ENCODE measurements around the gene KIF9. TPM values are rescaled to one million over a fixed set of nuclear protein-coding genes. Genes with fewer than 3 reads are reported as not detected.

Gene KIF9
- total RNA-seq, 4 donors from 2014 or later, result 1.7 to 8.6 (median 6.6) TPM

DNA sequence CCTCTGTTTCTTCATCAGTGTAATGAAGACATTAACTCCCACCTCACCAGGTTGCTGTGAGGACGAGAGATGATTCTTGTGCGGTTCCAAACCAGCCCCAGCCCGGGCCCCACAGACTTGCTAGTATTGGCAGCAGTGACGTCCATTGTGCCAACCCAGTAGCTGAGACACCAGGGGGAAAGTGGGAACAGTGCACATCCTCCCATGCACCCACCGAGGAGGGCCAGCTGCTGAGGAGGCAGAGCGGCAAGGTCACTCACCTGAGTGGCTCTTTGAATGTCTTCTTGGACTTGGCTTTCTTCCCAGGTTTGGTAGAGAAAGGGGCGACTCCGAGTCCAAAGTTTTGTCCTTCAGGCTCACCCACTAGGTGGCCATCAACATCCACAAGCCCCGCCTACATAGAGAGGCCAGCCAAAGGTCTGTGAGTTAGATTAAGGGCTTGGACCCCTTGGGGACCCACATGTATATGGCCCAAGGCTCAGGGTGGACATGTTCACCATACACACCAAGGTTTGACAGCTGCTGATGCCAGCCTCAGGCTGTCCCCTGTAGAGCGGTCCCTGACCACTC, 38.0 kb downstream of the KIF9 start:
- H3K27me3 ChIP-seq, result no peaks in the 10 kb centered on the region
- H3K9me3 ChIP-seq, result no peaks in the 10 kb centered on the region
- no peak overlapping the region for H3K4me3 ChIP-seq
- TF ChIP-seq POLR2A (IDR thresholded peaks at IDR 0.05) (no peak), EP300 (IDR thresholded peaks at IDR 0.05) (no peak), POLR2AphosphoS5 (IDR thresholded peaks at IDR 0.05) (no peak)
- TF ChIP-seq, protein P1, sequence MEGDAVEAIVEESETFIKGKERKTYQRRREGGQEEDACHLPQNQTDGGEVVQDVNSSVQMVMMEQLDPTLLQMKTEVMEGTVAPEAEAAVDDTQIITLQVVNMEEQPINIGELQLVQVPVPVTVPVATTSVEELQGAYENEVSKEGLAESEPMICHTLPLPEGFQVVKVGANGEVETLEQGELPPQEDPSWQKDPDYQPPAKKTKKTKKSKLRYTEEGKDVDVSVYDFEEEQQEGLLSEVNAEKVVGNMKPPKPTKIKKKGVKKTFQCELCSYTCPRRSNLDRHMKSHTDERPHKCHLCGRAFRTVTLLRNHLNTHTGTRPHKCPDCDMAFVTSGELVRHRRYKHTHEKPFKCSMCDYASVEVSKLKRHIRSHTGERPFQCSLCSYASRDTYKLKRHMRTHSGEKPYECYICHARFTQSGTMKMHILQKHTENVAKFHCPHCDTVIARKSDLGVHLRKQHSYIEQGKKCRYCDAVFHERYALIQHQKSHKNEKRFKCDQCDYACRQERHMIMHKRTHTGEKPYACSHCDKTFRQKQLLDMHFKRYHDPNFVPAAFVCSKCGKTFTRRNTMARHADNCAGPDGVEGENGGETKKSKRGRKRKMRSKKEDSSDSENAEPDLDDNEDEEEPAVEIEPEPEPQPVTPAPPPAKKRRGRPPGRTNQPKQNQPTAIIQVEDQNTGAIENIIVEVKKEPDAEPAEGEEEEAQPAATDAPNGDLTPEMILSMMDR (IDR thresholded peaks at IDR 0.05), result no peak
- H3K27ac ChIP-seq, result no peak overlapping the region
- no peaks in the 10 kb centered on the region for H3K36me3 ChIP-seq
- no peak for ATAC-seq
- no peaks in the 10 kb centered on the region for H3K4me1 ChIP-seq
- 70 to 86% methylated on average over 1 to 2 of the region's 10 CpGs for WGBS, 2 donors (ENCODE audit: low coverage in 1 of 2)

DNA sequence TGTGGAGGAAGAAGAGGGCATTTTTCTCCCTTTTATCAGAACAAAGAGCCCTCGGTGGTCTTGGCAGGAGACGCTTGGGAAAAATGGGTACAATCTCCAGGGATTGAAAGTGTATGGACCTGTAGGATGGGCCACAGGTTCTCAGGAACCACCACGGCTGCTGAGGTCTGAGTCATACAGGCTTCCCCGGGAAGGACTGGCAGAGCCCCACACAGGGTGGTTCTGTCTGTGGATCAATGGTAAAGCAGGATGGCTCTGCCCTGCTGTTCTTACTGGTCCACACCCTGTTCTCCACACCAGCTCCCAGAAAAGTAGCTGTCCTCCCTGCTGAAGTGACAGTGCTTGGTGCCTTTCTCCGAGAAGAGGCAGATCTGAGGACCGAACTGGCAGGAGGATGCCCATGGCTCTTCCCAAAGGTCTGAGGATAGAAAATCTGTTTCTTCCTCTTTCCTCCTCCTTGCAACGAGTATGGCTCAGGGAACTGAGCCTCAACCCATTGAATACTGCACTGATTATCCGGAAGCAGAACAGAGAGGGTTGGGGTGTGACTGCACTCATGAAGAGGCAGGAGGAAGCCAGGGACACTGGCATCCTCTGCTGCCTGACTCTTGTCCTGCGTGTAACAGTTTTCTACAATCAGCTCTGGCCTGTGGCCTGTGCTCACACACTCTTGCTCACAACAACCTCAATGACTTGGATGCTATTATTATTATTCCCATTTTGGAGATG, 39.0 kb downstream of the KIF9 start:
- 82 to 86% methylated on average over 8 of the region's 9 CpGs for WGBS, 2 donors (ENCODE audit: low coverage in 1 of 2)
- Histone ChIP-seq H3K27ac (no peak overlapping the region), H3K4me3 (no peak overlapping the region), H3K9me3 (no peaks in the 10 kb centered on the region), H3K27me3 (no peaks in the 10 kb centered on the region), H3K36me3 (no peaks in the 10 kb centered on the region), H3K4me1 (no peaks in the 10 kb centered on the region)
- ATAC-seq, result no peak
- no peak for TF ChIP-seq POLR2A (IDR thresholded peaks at IDR 0.05)
- TF ChIP-seq POLR2AphosphoS5 (IDR thresholded peaks at IDR 0.05), result no peak

DNA sequence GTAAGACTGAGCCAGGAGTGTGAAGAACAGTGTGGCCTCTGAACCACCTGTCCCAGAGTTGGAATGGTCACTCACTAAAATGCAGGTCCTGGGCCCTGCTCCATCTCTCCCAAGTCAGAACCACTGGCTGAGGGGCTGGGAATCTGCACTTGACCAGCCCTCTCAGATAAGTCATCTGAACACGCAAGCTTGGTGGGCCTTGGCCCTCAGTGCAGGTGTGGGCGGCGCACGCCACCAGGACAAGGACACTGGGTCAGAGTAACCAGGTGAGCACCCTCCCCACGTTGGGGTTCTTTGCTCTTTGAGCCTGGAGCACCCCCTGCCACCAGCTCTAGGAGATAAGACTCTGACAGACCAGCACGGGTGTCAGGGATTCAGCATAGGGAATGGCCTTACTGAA, 42.7 kb downstream of the KIF9 start:
- no peak overlapping the region for H3K4me3 ChIP-seq
- 93% methylated on average over 2 of the region's 6 CpGs; no CpG with 5 or more reads in 1 of the 2 donors for WGBS, 2 donors (ENCODE audit: low coverage in 1 of 2)
- TF ChIP-seq, protein P1 (IDR thresholded peaks at IDR 0.05), result no peak
- no peak for TF ChIP-seq POLR2A (IDR thresholded peaks at IDR 0.05)
- no peak for TF ChIP-seq EP300 (IDR thresholded peaks at IDR 0.05)
- TF ChIP-seq POLR2AphosphoS5 (IDR thresholded peaks at IDR 0.05), result no peak
- H3K4me1 ChIP-seq, result no peaks in the 10 kb centered on the region
- no peaks in the 10 kb centered on the region for H3K36me3 ChIP-seq
- H3K27me3 ChIP-seq, result no peaks in the 10 kb centered on the region
- no peak overlapping the region for H3K27ac ChIP-seq
- H3K9me3 ChIP-seq, result no peaks in the 10 kb centered on the region
- no peak for ATAC-seq

DNA sequence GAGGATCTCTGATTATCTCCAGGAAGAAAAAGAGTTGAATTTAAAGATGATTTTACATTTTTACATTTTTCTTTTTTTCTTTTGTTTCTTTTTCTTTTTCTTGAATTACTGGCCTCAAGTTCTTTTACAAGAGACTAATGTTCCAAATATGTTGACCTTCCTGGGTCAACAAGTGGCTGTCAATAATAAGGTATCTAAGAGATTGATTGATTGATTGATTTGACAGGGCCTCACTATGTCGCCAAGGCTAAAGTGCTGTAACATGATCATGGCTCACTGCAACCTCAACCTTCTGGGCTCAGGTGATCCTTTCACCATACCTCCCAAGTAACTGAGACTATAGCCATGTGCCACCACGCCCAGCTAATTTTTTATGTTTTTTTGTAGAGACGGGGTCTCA, 44.6 kb downstream of the KIF9 start:
- no peaks in the 10 kb centered on the region for H3K4me1 ChIP-seq
- H3K27ac ChIP-seq, result no peak overlapping the region
- no peaks in the 10 kb centered on the region for H3K36me3 ChIP-seq
- 100% methylated on average over 2 of the region's 3 CpGs; no CpG with 5 or more reads in 1 of the 2 donors for WGBS, 2 donors (ENCODE audit: low coverage in 1 of 2)
- H3K4me3 ChIP-seq, result no peak overlapping the region
- TF ChIP-seq, protein P1 (IDR thresholded peaks at IDR 0.05), result no peak
- TF ChIP-seq POLR2AphosphoS5 (IDR thresholded peaks at IDR 0.05) (no peak), POLR2A (IDR thresholded peaks at IDR 0.05) (no peak), EP300 (IDR thresholded peaks at IDR 0.05) (no peak)
- ATAC-seq, result no peak
- H3K9me3 ChIP-seq, result no peaks in the 10 kb centered on the region
- H3K27me3 ChIP-seq, result no peaks in the 10 kb centered on the region

DNA sequence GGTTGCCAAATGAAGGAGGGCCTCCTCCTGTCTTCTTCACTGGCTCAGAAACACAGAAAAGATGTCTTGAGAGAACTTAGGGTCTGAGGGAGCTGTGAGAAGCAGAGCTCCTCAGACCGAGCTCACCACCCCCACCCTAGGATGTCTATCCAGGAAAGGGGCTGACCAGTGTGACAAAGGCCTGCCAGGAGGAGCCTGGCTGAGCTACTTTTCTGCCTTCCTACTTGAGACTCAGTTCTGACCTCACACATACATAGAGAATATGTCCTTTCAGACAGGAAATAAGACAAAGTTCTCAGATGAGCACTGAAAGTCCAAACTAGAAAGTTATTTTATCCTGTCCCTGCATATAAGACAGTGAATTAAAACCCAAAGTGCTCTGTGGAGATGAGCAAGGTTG, 54.5 kb downstream of the KIF9 start:
- H3K4me1 ChIP-seq, result no peaks in the 10 kb centered on the region
- no peaks in the 10 kb centered on the region for H3K9me3 ChIP-seq
- no peak overlapping the region for H3K27ac ChIP-seq
- no peak for ATAC-seq
- H3K4me3 ChIP-seq, result no peak overlapping the region
- TF ChIP-seq POLR2A (IDR thresholded peaks at IDR 0.05), result no peak
- TF ChIP-seq, protein P1 (IDR thresholded peaks at IDR 0.05), result no peak
- 33 to 50% methylated on average over 1 of the region's 1 CpG for WGBS, 2 donors (ENCODE audit: low coverage in 1 of 2)
- H3K36me3 ChIP-seq, result no peaks in the 10 kb centered on the region
- no peaks in the 10 kb centered on the region for H3K27me3 ChIP-seq
